SK-N-SH (cell line): ENCODE data around the gene TTLL12. TPM values are rescaled to one million over a fixed set of nuclear protein-coding genes. Genes with fewer than 3 reads are reported as not detected.

Experiments
- CTCF ChIA-PET: fragments of 300-600, 350-600 bp; formaldehyde crosslinking; extraction: SDS; loops from one replicate; lab custom pipeline; 2021; lab: Yijun Ruan, JAX
- POLR2A ChIA-PET: fragments of 350-600 bp; sonication (Branson Sonifier 250); formaldehyde crosslinking; extraction: SDS; loops from one replicate; lab custom pipeline; 2020; ENCODE audit warnings: antibody characterized with exemption, inconsistent platforms; lab: Yijun Ruan, JAX
- DNase-seq: peaks from one replicate; pipeline ENCODE4 v3.0.0; 2012
- H2AFZ ChIP-seq: fragments of 200-600 bp; sonication (generic); 2 replicates; pipeline ENCODE4 v1.8.1; 2016; ENCODE audit warnings: antibody characterized with exemption, mild to moderate bottlenecking, low read depth
- H3F3A ChIP-seq: fragments of 200-600 bp; sonication (generic); replicated peaks from 2 replicates; pipeline ENCODE3; 2016; ENCODE audit warnings: antibody characterized with exemption, mild to moderate bottlenecking; ENCODE audit not compliant: insufficient read depth
- H3K27ac ChIP-seq, 2 experiments: fragments of 200-500 bp in 1 of 2; fragments of 200-600 bp in 1 of 2; sonication (Bioruptor generic) in 1 of 2; sonication (generic), shearing (Covaris generic) in 1 of 2; 2 replicates each; pipeline versions ENCODE4 v1.5.1 to v1.6.1; 2014 to 2016; ENCODE audit warnings: low read depth in 2 of 2, inconsistent platforms in 1 of 2, low read length in 1 of 2, mild to moderate bottlenecking in 1 of 2, mixed read lengths in 1 of 2
- H3K27me3 ChIP-seq: fragments of 200-600 bp; sonication (generic), shearing (Covaris generic); 2 replicates; pipeline ENCODE4 v1.6.1; 2016; ENCODE audit warnings: mixed run types; ENCODE audit not compliant: insufficient read depth
- H3K36me3 ChIP-seq, 2 experiments: fragments of 200-500 bp in 1 of 2; fragments of 200-600 bp in 1 of 2; sonication (Bioruptor generic) in 1 of 2; sonication (generic) in 1 of 2; replicated peaks in 1 of 2; 2 replicates each; pipeline versions ENCODE3 to v1.5.1; 2014 to 2016; ENCODE audit warnings: low read length in 1 of 2, mild to moderate bottlenecking in 1 of 2; ENCODE audit not compliant: insufficient read depth in 2 of 2, control insufficient read depth in 1 of 2
- H3K4me1 ChIP-seq, 2 experiments: fragments of 200-500 bp in 1 of 2; fragments of 200-600 bp in 1 of 2; sonication (Bioruptor generic) in 1 of 2; sonication (generic), shearing (Covaris generic) in 1 of 2; 2 replicates each; pipeline versions ENCODE4 v1.5.1 to v1.6.1; 2014 to 2016; ENCODE audit warnings: low read depth in 1 of 2, low read length in 1 of 2, mixed run types in 1 of 2; ENCODE audit not compliant: insufficient read depth in 2 of 2, control insufficient read depth in 1 of 2
- H3K4me2 ChIP-seq: fragments of 200-600 bp; sonication (generic), shearing (Covaris generic); 2 replicates; pipeline ENCODE4 v1.6.1; 2017; ENCODE audit warnings: mixed run types
- H3K4me3 ChIP-seq, 2 experiments: fragments of 200-500 bp in 1 of 2; fragments of 200-600 bp in 1 of 2; sonication (Bioruptor generic) in 1 of 2; sonication (generic), shearing (Covaris generic) in 1 of 2; 2 replicates each; pipeline versions ENCODE4 v1.5.1 to v1.8.1; 2014 to 2016; ENCODE audit warnings: low read depth in 2 of 2, inconsistent platforms in 1 of 2, low read length in 1 of 2, mild to moderate bottlenecking in 1 of 2, mixed read lengths in 1 of 2, moderate library complexity in 1 of 2
- H3K79me2 ChIP-seq: fragments of 200-600 bp; sonication (generic); 2 replicates; pipeline ENCODE4 v1.8.1; 2017; ENCODE audit warnings: mild to moderate bottlenecking; ENCODE audit not compliant: insufficient read depth
- H3K9ac ChIP-seq: fragments of 200-600 bp; sonication (generic); 2 replicates; pipeline ENCODE4 v1.6.1; 2017; ENCODE audit warnings: mixed run types
- H3K9me2 ChIP-seq: fragments of 200-600 bp; sonication (generic); 2 replicates; pipeline ENCODE4 v1.6.1; 2017; ENCODE audit warnings: mixed run types
- H3K9me3 ChIP-seq: fragments of 200-600 bp; sonication (generic); 2 replicates; pipeline ENCODE4 v1.6.1; 2017; ENCODE audit warnings: mixed run types, mild to moderate bottlenecking, moderate library complexity
- H4K20me1 ChIP-seq: fragments of 200-600 bp; sonication (generic); 2 replicates; pipeline ENCODE4 v1.6.1; 2017; ENCODE audit warnings: mild to moderate bottlenecking, mixed run types; ENCODE audit not compliant: insufficient read depth
- EP300 ChIP-seq, 2 experiments: IDR thresholded peaks; 2 replicates each; pipeline versions ENCODE4 v1.4.0 to v1.6.1; 2012; ENCODE audit warnings: borderline replicate concordance in 1 of 2, low read depth in 1 of 2, low read length in 1 of 2
- FOXJ3 ChIP-seq: sonication (generic); formaldehyde crosslinking; IDR thresholded peaks from 2 replicates; pipeline ENCODE4 v1.5.1; 2020; ENCODE audit warnings: mild to moderate bottlenecking, missing genetic modification reagents
- FOXM1 ChIP-seq: IDR thresholded peaks from 2 replicates; pipeline ENCODE4 v1.4.0; 2012; ENCODE audit warnings: low read depth, mild to moderate bottlenecking
- GATA2 ChIP-seq: sonication (generic); formaldehyde crosslinking; IDR thresholded peaks from 2 replicates; pipeline ENCODE4 v1.5.0; 2020; ENCODE audit warnings: mild to moderate bottlenecking, missing genetic modification reagents
- MAX ChIP-seq: IDR thresholded peaks from 2 replicates; pipeline ENCODE4 v1.4.0; 2012; ENCODE audit warnings: low read depth
- NFIC ChIP-seq: IDR thresholded peaks from 2 replicates; pipeline ENCODE4 v1.4.0; 2012; ENCODE audit warnings: borderline replicate concordance
- NRF1 ChIP-seq: IDR thresholded peaks from 2 replicates; pipeline ENCODE4 v1.6.1; 2012; ENCODE audit warnings: low read depth, mild to moderate bottlenecking, low read length
- REST ChIP-seq: IDR thresholded peaks from 2 replicates; pipeline ENCODE4 v1.6.1; 2012; ENCODE audit warnings: mild to moderate bottlenecking, low read depth, low read length, moderate library complexity
- RXRA ChIP-seq: IDR thresholded peaks from 2 replicates; pipeline ENCODE4 v1.4.0; 2012; ENCODE audit warnings: low read depth, mild to moderate bottlenecking, borderline replicate concordance
- SIN3A ChIP-seq: IDR thresholded peaks from 2 replicates; pipeline ENCODE4 v1.6.1; 2012; ENCODE audit warnings: low read depth, mild to moderate bottlenecking, low read length, moderate library complexity, borderline replicate concordance
- SMC3 ChIP-seq: IDR thresholded peaks from 2 replicates; pipeline ENCODE4 v1.6.1; 2012; ENCODE audit warnings: low read depth, low read length, improper control_type of control experiment
- TAF1 ChIP-seq: IDR thresholded peaks from 2 replicates; pipeline ENCODE4 v1.6.1; 2012; ENCODE audit warnings: low read depth, mild to moderate bottlenecking, low read length, moderate library complexity, borderline replicate concordance
- TCF12 ChIP-seq: IDR thresholded peaks from 2 replicates; pipeline ENCODE4 v1.4.0; 2012
- USF1 ChIP-seq: IDR thresholded peaks from 2 replicates; pipeline ENCODE4 v1.4.0; 2012; ENCODE audit warnings: low read depth, borderline replicate concordance
- USF2 ChIP-seq: fragments of 150-350 bp; IDR thresholded peaks from 2 replicates; pipeline ENCODE4 v1.6.1; 2017; ENCODE audit warnings: antibody characterized with exemption, low read length, low read depth, borderline replicate concordance
- WGBS: methylation state at CpG from one replicate; pipeline ENCODE4 v1.1.6; 2017; ENCODE audit warnings: low lambda C conversion rate; 5-methylcytosine and 5-hydroxymethylcytosine counted together
- polyA plus RNA-seq, 3 experiments: library from polyadenylated mRNA; depleted of rRNA; stranded (reverse); fragments of >200 nt; gene quantifications; 2 replicates each; pipeline ENCODE4 v1.2.3, GENCODE V29; 2012

TTLL12 gene
- polyA plus RNA-seq, 1 of the 3 experiments (the other 2 are of a cell fraction), result 11.5 TPM

- TF ChIP-seq EP300 (IDR thresholded peaks at IDR 0.05; ENCODE audit: borderline replicate concordance in 1 of 2, low read depth in 1 of 2, low read length in 1 of 2), result no peak
These were observed 20.5 kb upstream of the TTLL12 start (continued) for GRCh38 chr22:43207386-43207785.

GRCh38 chr22:43206509-43207161 lies 19.7 kb upstream of the TTLL12 start:
- Histone ChIP-seq H3K36me3 (no peaks in the 10 kb centered on the region), H2AFZ (no peak overlapping the region), H3K9me3 (no peaks in the 10 kb centered on the region), H4K20me1 (no peaks in the 10 kb centered on the region), H3K4me3 (no peak overlapping the region), H3K9me2 (no peaks in the 10 kb centered on the region), H3F3A (no peaks in the 10 kb centered on the region), H3K9ac (no peak overlapping the region), H3K27me3 (no peaks in the 10 kb centered on the region), H3K79me2 (no peaks in the 10 kb centered on the region), H3K27ac (no peak overlapping the region), H3K4me2 (no peak overlapping the region), H3K4me1 (no peaks in the 10 kb centered on the region)
- 69% methylated on average over 15 of the region's 23 CpGs for WGBS
- CTCF ChIA-PET, result no interaction called here
- DNase-seq, result no peak
- POLR2A ChIA-PET, result no interaction called here
- TF ChIP-seq USF2, result no peak
- TF ChIP-seq TAF1, result no peak
- no peak for TF ChIP-seq USF1
- TF ChIP-seq FOXJ3, result no peak
- no peak for TF ChIP-seq MAX
- no peak for TF ChIP-seq NRF1
- no peak for TF ChIP-seq GATA2 (CRISPR knock-in tag)
- TF ChIP-seq NFIC, result no peak

GRCh38 chr22:43205748-43206508 lies 19.0 kb upstream of the TTLL12 start:
- Histone ChIP-seq H3K36me3 (no peaks in the 10 kb centered on the region), H4K20me1 (no peaks in the 10 kb centered on the region), H3K9me2 (no peaks in the 10 kb centered on the region), H3K79me2 (no peaks in the 10 kb centered on the region), H3K9me3 (no peaks in the 10 kb centered on the region), H3K4me3 (no peak overlapping the region), H3F3A (no peaks in the 10 kb centered on the region), H3K4me2 (no peak overlapping the region), H3K27ac (no peak overlapping the region), H3K9ac (no peak overlapping the region), H2AFZ (no peak overlapping the region), H3K27me3 (no peaks in the 10 kb centered on the region), H3K4me1 (no peaks in the 10 kb centered on the region)
- CTCF ChIA-PET, result no interaction called here
- no peak for DNase-seq
- POLR2A ChIA-PET, result no interaction called here
- TF ChIP-seq REST, result no peak
- TF ChIP-seq FOXM1, result no peak
- no peak for TF ChIP-seq USF2
- no peak for TF ChIP-seq SMC3
- TF ChIP-seq SIN3A, result no peak
- no peak for TF ChIP-seq RXRA
- no peak for TF ChIP-seq TCF12
- 84% methylated on average over 5 of the region's 5 CpGs for WGBS
